MCF 10A (cell line): ENCODE data around the gene CIB4. TPM values are rescaled to one million over a fixed set of nuclear protein-coding genes. Genes with fewer than 3 reads are reported as not detected.

Source experiments
- BruUV-seq: library from RNA; stranded (reverse); fragments of 400-500 nt; replicated peaks from 2 replicates; lab custom pipeline; 2021; lab: Mats Ljungman, UMichigan
- CTCF ChIA-PET: fragments of 300-600 bp; sonication (Branson Sonifier 250); formaldehyde crosslinking; extraction: SDS; loops from one replicate; lab custom pipeline; 2021; ENCODE audit warnings: antibody characterized with exemption, inconsistent platforms; lab: Yijun Ruan, JAX
- POLR2A ChIA-PET: fragments of 300-600, 350-650 bp; sonication (Branson Sonifier 250); formaldehyde crosslinking; extraction: SDS; loops from one replicate; lab custom pipeline; 2020; ENCODE audit warnings: antibody characterized with exemption, inconsistent platforms; lab: Yijun Ruan, JAX
- DNase-seq: peaks from one replicate; pipeline ENCODE4 v3.0.0-alpha.2; 2018; ENCODE audit not compliant: unreplicated experiment
- H3K27ac Mint-ChIP-seq: one replicate; pipeline ENCODE4 v1.8.0; 2022; ENCODE audit warnings: mild to moderate bottlenecking, low read depth, mixed read lengths; ENCODE audit not compliant: unreplicated experiment
- H3K27me3 Mint-ChIP-seq: one replicate; pipeline ENCODE4 v1.8.0; 2022; ENCODE audit warnings: mixed read lengths; ENCODE audit not compliant: insufficient read depth, unreplicated experiment
- H3K36me3 Mint-ChIP-seq: one replicate; pipeline ENCODE4 v1.8.0; 2022; ENCODE audit warnings: mild to moderate bottlenecking, moderate library complexity, mixed read lengths; ENCODE audit not compliant: insufficient read depth, unreplicated experiment
- H3K4me1 Mint-ChIP-seq: one replicate; pipeline ENCODE4 v1.8.0; 2022; ENCODE audit warnings: mixed read lengths; ENCODE audit not compliant: insufficient read depth, unreplicated experiment
- H3K4me3 Mint-ChIP-seq: one replicate; pipeline ENCODE4 v1.8.0; 2022; ENCODE audit warnings: mild to moderate bottlenecking, moderate library complexity, mixed read lengths; ENCODE audit not compliant: unreplicated experiment
- H3K9me3 Mint-ChIP-seq: one replicate; pipeline ENCODE4 v1.8.0; 2022; ENCODE audit warnings: mixed read lengths; ENCODE audit not compliant: unreplicated experiment
- CTCF ChIP-seq: fragments of 200-600 bp; IDR thresholded peaks from one replicate; pipeline ENCODE4 v1.8.0; 2022; ENCODE audit warnings: antibody characterized with exemption, mild to moderate bottlenecking; ENCODE audit not compliant: unreplicated experiment
- intact Hi-C: fragments of 100-400 bp; cut with micrococcal nuclease; formaldehyde crosslinking; loops from 2 replicates; pipeline ENCODE4 v1.14.1; 2022
- total RNA-seq: library from RNA; stranded (reverse); gene quantifications from 2 replicates; pipeline ENCODE4 v1.2.3, GENCODE V29; 2022

CIB4 gene
- total RNA-seq, 1 experiment from 2014 or later: not detected

GRCh38 chr2:26631401-26632170 lies 9.6 kb downstream of the CIB4 start:
- H3K27ac Mint-ChIP-seq: no peak overlapping the region
- no peak for TF ChIP-seq CTCF
- H3K36me3 Mint-ChIP-seq: no peaks in the 10 kb centered on the region
- no peaks in the 10 kb centered on the region for H3K4me1 Mint-ChIP-seq
- intact Hi-C loops: no loop called here
- ChIA-PET POLR2A (interaction anchor here (0.5 kb wide), 1 partner anchor 28 kb away, joined by 3 read pairs; no protein-coding TSS in a partner anchor), CTCF (interaction anchor here (0.6 kb wide), 1 partner anchor 9 kb away, joined by 3 read pairs; no protein-coding TSS in a partner anchor)
- H3K9me3 Mint-ChIP-seq: no peaks in the 10 kb centered on the region
- BruUV-seq: no TSS peak
- no peak for DNase-seq
- H3K4me3 Mint-ChIP-seq: no peak overlapping the region
- peaks cover 11% of the 10 kb centered on the region for H3K27me3 Mint-ChIP-seq

- POLR2A ChIA-PET: no interaction called here
- no TSS peak for BruUV-seq
- Mint-ChIP-seq H3K4me1 (no peaks in the 10 kb centered on the region), H3K27ac (no peak overlapping the region), H3K36me3 (no peaks in the 10 kb centered on the region), H3K27me3 (peaks cover 11% of the 10 kb centered on the region), H3K4me3 (no peak overlapping the region), H3K9me3 (no peaks in the 10 kb centered on the region)
- intact Hi-C loops: no loop called here
- CTCF ChIA-PET: interaction anchor here (0.6 kb wide), 1 partner anchor 8 kb away, joined by 3 read pairs; no protein-coding TSS in a partner anchor
- no peak for DNase-seq
- no peak for TF ChIP-seq CTCF
Measured at GRCh38 chr2:26630669-26631360, 10.4 kb downstream of the CIB4 start.

GRCh38 chr2:26630235-26630634 lies 10.9 kb downstream of the CIB4 start:
- no peak for TF ChIP-seq CTCF
- Mint-ChIP-seq H3K4me3 (no peak overlapping the region), H3K27ac (no peak overlapping the region), H3K27me3 (peaks cover 11% of the 10 kb centered on the region), H3K9me3 (no peaks in the 10 kb centered on the region), H3K36me3 (no peaks in the 10 kb centered on the region), H3K4me1 (no peaks in the 10 kb centered on the region)
- no TSS peak for BruUV-seq
- CTCF ChIA-PET: interaction anchor here (0.5 kb wide), 1 partner anchor 20 kb away, joined by 3 read pairs; no protein-coding TSS in a partner anchor
- no peak for DNase-seq
- intact Hi-C loops: no loop called here
- POLR2A ChIA-PET: no interaction called here

GRCh38 chr2:26629751-26630150 lies 11.4 kb downstream of the CIB4 start:
- intact Hi-C loops: no loop called here
- no peak for TF ChIP-seq CTCF
- H3K9me3 Mint-ChIP-seq: no peaks in the 10 kb centered on the region
- no peak for DNase-seq
- H3K4me1 Mint-ChIP-seq: no peaks in the 10 kb centered on the region
- H3K27me3 Mint-ChIP-seq: peaks cover 11% of the 10 kb centered on the region
- POLR2A ChIA-PET: no interaction called here
- H3K4me3 Mint-ChIP-seq: no peak overlapping the region
- H3K27ac Mint-ChIP-seq: no peak overlapping the region
- CTCF ChIA-PET: interaction anchor here (0.5 kb wide), 1 partner anchor 20 kb away, joined by 3 read pairs; no protein-coding TSS in a partner anchor
- H3K36me3 Mint-ChIP-seq: no peaks in the 10 kb centered on the region
- BruUV-seq: no TSS peak
